Nephron progenitor cell (in vitro differentiated cells): Measurements from ENCODE around the gene HADHA.

Source experiments
- DNase-seq: peaks from one replicate; pipeline ENCODE4 v3.0.0; 2021
- H3K27ac Mint-ChIP-seq: 2 replicates; pipeline ENCODE4 v1.8.0; 2021; ENCODE audit warnings: mild to moderate bottlenecking, moderate library complexity, mixed read lengths
- H3K27me3 Mint-ChIP-seq: 2 replicates; pipeline ENCODE4 v1.8.0; 2021; ENCODE audit warnings: mild to moderate bottlenecking, low read depth, mixed read lengths; ENCODE audit not compliant: poor library complexity
- H3K36me3 Mint-ChIP-seq: 2 replicates; pipeline ENCODE4 v1.8.0; 2021; ENCODE audit warnings: low read depth, mixed read lengths
- H3K4me1 Mint-ChIP-seq: 2 replicates; pipeline ENCODE4 v1.8.0; 2021; ENCODE audit warnings: mixed read lengths
- H3K4me3 Mint-ChIP-seq: 2 replicates; pipeline ENCODE4 v1.8.0; 2021; ENCODE audit warnings: mild to moderate bottlenecking, moderate library complexity, mixed read lengths
- H3K9me3 Mint-ChIP-seq: 2 replicates; pipeline ENCODE4 v1.8.0; 2021; ENCODE audit warnings: mild to moderate bottlenecking, moderate library complexity, mixed read lengths
- CTCF ChIP-seq: fragments of 200-600 bp; sonication (generic); IDR thresholded peaks from 2 replicates; pipeline ENCODE4 v1.5.0; 2021; ENCODE audit warnings: antibody characterized with exemption

HADHA gene

GRCh38 chr2:26212011-26212410, 32.4 kb downstream of the HADHA start:
- no peaks in the 10 kb centered on the region for H3K4me1 Mint-ChIP-seq
- H3K27me3 Mint-ChIP-seq: no peaks in the 10 kb centered on the region
- H3K27ac Mint-ChIP-seq: no peak overlapping the region
- DNase-seq: no peak
- H3K4me3 Mint-ChIP-seq: no peak overlapping the region
- peaks cover 52% of the 10 kb centered on the region for H3K36me3 Mint-ChIP-seq
- peaks cover 6% of the 10 kb centered on the region for H3K9me3 Mint-ChIP-seq
- TF ChIP-seq CTCF: no peak

- peaks cover 65% of the 10 kb centered on the region for H3K36me3 Mint-ChIP-seq
- H3K4me3 Mint-ChIP-seq: no peak overlapping the region
- no peak overlapping the region for H3K27ac Mint-ChIP-seq
- no peaks in the 10 kb centered on the region for H3K9me3 Mint-ChIP-seq
- H3K4me1 Mint-ChIP-seq: peaks cover 10% of the 10 kb centered on the region
- no peaks in the 10 kb centered on the region for H3K27me3 Mint-ChIP-seq
- DNase-seq: no peak
- no peak for TF ChIP-seq CTCF
These were observed 40.5 kb downstream of the HADHA start for GRCh38 chr2:26203906-26204305.

GRCh38 chr2:26202981-26203490, 41.4 kb downstream of the HADHA start:
- Mint-ChIP-seq H3K36me3 (peaks cover 71% of the 10 kb centered on the region), H3K9me3 (no peaks in the 10 kb centered on the region), H3K27me3 (no peaks in the 10 kb centered on the region), H3K27ac (no peak overlapping the region), H3K4me3 (no peak overlapping the region), H3K4me1 (peaks cover 16% of the 10 kb centered on the region)
- TF ChIP-seq CTCF: no peak
- DNase-seq: no peak

GRCh38 chr2:26197516-26197915, 46.9 kb downstream of the HADHA start:
- H3K9me3 Mint-ChIP-seq: no peaks in the 10 kb centered on the region
- H3K27me3 Mint-ChIP-seq: peaks cover 5% of the 10 kb centered on the region
- peak overlapping the region; percentile 42 for H3K27ac Mint-ChIP-seq
- H3K36me3 Mint-ChIP-seq: peaks cover 80% of the 10 kb centered on the region
- no peak for DNase-seq
- no peak for TF ChIP-seq CTCF
- peaks cover 31% of the 10 kb centered on the region for H3K4me1 Mint-ChIP-seq
- no peak overlapping the region for H3K4me3 Mint-ChIP-seq

- DNase-seq: no peak
- Mint-ChIP-seq H3K4me1 (peaks cover 31% of the 10 kb centered on the region), H3K27me3 (peaks cover 5% of the 10 kb centered on the region), H3K27ac (no peak overlapping the region), H3K4me3 (no peak overlapping the region), H3K36me3 (peaks cover 81% of the 10 kb centered on the region), H3K9me3 (no peaks in the 10 kb centered on the region)
- TF ChIP-seq CTCF: no peak
These were observed 47.6 kb downstream of the HADHA start for GRCh38 chr2:26196683-26197418.
